Endodermal cell (in vitro differentiated cells): ENCODE results near the gene F8A1. TPM values are rescaled to one million over a fixed set of nuclear protein-coding genes. Genes with fewer than 3 reads are reported as not detected.
"Not testable (repeated sequence)": the region's sequence is repeated elsewhere in the genome, so short reads cannot be mapped to it uniquely, and the experiment has no call there.

Source experiments
- DNase-seq: peaks from one replicate; pipeline ENCODE4 v3.0.0-alpha.2; 2017
- H3K27ac ChIP-seq: 2 replicates; pipeline ENCODE4 v1.5.1; 2013; ENCODE audit warnings: mild to moderate bottlenecking, low read depth, low read length, moderate library complexity
- H3K27me3 ChIP-seq: 2 replicates; pipeline ENCODE4 v1.6.1; 2013; ENCODE audit warnings: mild to moderate bottlenecking, low read length, moderate library complexity; ENCODE audit not compliant: insufficient read depth, control insufficient read depth, poor library complexity, severe bottlenecking
- H3K36me3 ChIP-seq: 2 replicates; pipeline ENCODE4 v1.7.0; 2013; ENCODE audit warnings: mild to moderate bottlenecking, low read length, moderate library complexity; ENCODE audit not compliant: control insufficient read depth, insufficient read depth
- H3K4me1 ChIP-seq: one replicate; pipeline ENCODE4 v1.7.0; 2013; ENCODE audit warnings: low read length; ENCODE audit not compliant: control insufficient read depth, insufficient read depth
- H3K4me3 ChIP-seq: 2 replicates; pipeline ENCODE4 v1.5.1; 2013; ENCODE audit warnings: mild to moderate bottlenecking, low read length, moderate library complexity
- H3K9ac ChIP-seq: 2 replicates; pipeline ENCODE4 v1.6.1; 2013; ENCODE audit warnings: mild to moderate bottlenecking, low read length, moderate library complexity; ENCODE audit not compliant: poor library complexity, severe bottlenecking; ENCODE audit errors: extremely low read depth
- H3K9me3 ChIP-seq: 2 replicates; pipeline ENCODE4 v1.6.1; 2013; ENCODE audit warnings: mild to moderate bottlenecking, low read length, moderate library complexity; ENCODE audit not compliant: control insufficient read depth
- H3K27ac Mint-ChIP-seq: 2 replicates; pipeline ENCODE4 v1.8.0; 2020; ENCODE audit warnings: mixed read lengths
- H3K27me3 Mint-ChIP-seq: 2 replicates; pipeline ENCODE4 v1.8.0; 2021; ENCODE audit warnings: mild to moderate bottlenecking, mixed read lengths; ENCODE audit not compliant: insufficient read depth
- H3K36me3 Mint-ChIP-seq: 2 replicates; pipeline ENCODE4 v1.8.0; 2020; ENCODE audit warnings: low read depth, mixed read lengths
- H3K4me1 Mint-ChIP-seq: 2 replicates; pipeline ENCODE4 v1.8.0; 2020; ENCODE audit warnings: mixed read lengths
- H3K4me3 Mint-ChIP-seq: 2 replicates; pipeline ENCODE4 v1.8.0; 2020; ENCODE audit warnings: mild to moderate bottlenecking, moderate library complexity, mixed read lengths
- H3K9me3 Mint-ChIP-seq: 2 replicates; pipeline ENCODE4 v1.8.0; 2020; ENCODE audit warnings: mild to moderate bottlenecking, mixed read lengths
- WGBS, 2 experiments: methylation state at CpG; one replicate each; pipeline versions ENCODE4 v1.1.5 to v1.1.7; 2013; ENCODE audit warnings: missing lambda C conversion rate in 2 of 2, mixed read lengths in 1 of 2; ENCODE audit not compliant: insufficient coverage in 1 of 2, insufficient read length in 1 of 2; 5-methylcytosine and 5-hydroxymethylcytosine counted together
- total RNA-seq, 2 donors: library from RNA; stranded (reverse); fragmentation: NEBNext Ultra II Directional in 1 of 2; extraction: Animal tissue kit (Norgen Biotek cat#: 25700) in 1 of 2; gene quantifications; 2 replicates in 1 of 2; 3 replicates in 1 of 2; pipeline ENCODE4 v1.2.1, GENCODE V29; 2021
- TF ChIP-seq, protein P1 (sequence below): fragments of 200-600 bp; sonication (generic); conservative IDR thresholded peaks from 2 replicates; pipeline ENCODE4 v1.5.0; 2021; ENCODE audit warnings: antibody characterized with exemption, mild to moderate bottlenecking

The F8A1 gene
- total RNA-seq, 2 donors from 2014 or later, result 23.2 to 27.7 TPM

DNA sequence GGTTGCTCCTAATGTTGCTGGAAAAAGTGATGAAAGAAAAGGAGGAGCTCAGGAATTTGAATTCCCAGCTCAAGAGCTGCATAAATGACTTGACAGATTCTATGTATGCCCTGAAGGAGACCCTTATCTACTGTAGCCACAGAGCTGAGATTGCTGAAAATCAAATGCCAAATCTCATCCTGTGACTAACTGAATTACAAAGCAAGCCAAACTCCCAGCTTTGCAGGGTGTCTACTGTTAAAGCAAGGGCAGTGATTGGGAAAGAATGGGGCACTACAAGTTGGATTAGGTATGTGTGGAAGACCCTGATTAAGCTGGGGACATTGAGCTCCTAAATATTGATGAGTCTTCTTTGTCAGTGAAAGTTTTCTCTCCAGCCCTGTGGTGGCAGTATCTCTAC lies 30.9 kb upstream of the F8A1 start:
- peaks cover 77% of the 10 kb centered on the region for H3K9me3 Mint-ChIP-seq
- no peak overlapping the region for H3K27ac Mint-ChIP-seq
- H3K36me3 Mint-ChIP-seq, result no peaks in the 10 kb centered on the region
- Histone ChIP-seq H3K36me3 (no peaks in the 10 kb centered on the region), H3K9ac (no peak overlapping the region), H3K4me3 (no peak overlapping the region), H3K4me1 (no peaks in the 10 kb centered on the region), H3K27ac (no peak overlapping the region), H3K9me3 (no peaks in the 10 kb centered on the region), H3K27me3 (no peaks in the 10 kb centered on the region)
- H3K4me3 Mint-ChIP-seq, result no peak overlapping the region
- H3K27me3 Mint-ChIP-seq, result peaks cover 10% of the 10 kb centered on the region
- TF ChIP-seq, protein P1, sequence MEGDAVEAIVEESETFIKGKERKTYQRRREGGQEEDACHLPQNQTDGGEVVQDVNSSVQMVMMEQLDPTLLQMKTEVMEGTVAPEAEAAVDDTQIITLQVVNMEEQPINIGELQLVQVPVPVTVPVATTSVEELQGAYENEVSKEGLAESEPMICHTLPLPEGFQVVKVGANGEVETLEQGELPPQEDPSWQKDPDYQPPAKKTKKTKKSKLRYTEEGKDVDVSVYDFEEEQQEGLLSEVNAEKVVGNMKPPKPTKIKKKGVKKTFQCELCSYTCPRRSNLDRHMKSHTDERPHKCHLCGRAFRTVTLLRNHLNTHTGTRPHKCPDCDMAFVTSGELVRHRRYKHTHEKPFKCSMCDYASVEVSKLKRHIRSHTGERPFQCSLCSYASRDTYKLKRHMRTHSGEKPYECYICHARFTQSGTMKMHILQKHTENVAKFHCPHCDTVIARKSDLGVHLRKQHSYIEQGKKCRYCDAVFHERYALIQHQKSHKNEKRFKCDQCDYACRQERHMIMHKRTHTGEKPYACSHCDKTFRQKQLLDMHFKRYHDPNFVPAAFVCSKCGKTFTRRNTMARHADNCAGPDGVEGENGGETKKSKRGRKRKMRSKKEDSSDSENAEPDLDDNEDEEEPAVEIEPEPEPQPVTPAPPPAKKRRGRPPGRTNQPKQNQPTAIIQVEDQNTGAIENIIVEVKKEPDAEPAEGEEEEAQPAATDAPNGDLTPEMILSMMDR, result no peak
- peaks cover 2% of the 10 kb centered on the region for H3K4me1 Mint-ChIP-seq
- DNase-seq, result peak; percentile 48

DNA sequence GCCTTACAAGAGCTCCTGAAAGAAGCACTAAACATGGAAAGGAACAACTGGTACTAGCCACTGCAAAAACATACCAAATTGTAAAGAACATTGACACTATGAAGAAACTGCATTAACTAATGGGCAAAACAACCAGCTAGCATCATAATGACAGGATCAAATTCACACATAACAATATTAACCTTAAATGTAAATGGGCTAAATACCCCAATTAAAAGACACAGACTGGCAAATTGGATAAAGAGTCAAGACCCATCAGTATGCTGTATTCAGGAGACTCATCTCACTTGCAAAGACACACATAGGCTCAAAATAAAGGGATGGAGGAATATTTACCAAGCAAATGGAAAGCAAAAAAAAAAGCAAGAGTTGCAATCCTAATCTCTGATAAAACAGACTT lies 17.6 kb upstream of the F8A1 start:
- not testable (repeated sequence) for H3K9me3 ChIP-seq, H3K27me3 Mint-ChIP-seq, H3K9ac ChIP-seq, H3K4me3 ChIP-seq, H3K27ac Mint-ChIP-seq, H3K36me3 Mint-ChIP-seq, DNase-seq, H3K27me3 ChIP-seq, H3K27ac ChIP-seq, H3K4me1 Mint-ChIP-seq, H3K4me1 ChIP-seq, H3K36me3 ChIP-seq, H3K4me3 Mint-ChIP-seq
- peaks cover 84% of the 10 kb centered on the region for H3K9me3 Mint-ChIP-seq

DNA sequence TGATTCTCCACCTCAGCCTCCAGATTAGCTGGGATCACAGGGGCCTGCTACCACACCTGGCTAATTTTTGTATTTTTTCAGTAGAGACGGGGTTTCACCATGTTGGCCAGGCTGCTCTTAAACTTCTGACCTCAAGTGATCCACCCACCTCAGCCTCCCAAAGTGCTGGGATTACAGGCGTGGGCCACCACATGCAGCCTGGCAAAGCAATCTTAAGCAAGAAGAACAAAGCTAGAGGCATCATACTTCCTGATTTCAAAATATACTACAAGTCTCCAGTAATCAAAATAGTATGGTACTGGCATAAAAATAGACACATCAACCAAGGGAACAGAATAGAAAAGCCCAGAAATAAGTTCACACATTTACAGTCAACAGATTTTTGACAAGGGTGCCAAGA lies 12.8 kb upstream of the F8A1 start:
- no peaks in the 10 kb centered on the region for H3K9me3 ChIP-seq
- no peak overlapping the region for H3K27ac ChIP-seq
- no peak overlapping the region for H3K4me3 Mint-ChIP-seq
- H3K27ac Mint-ChIP-seq, result no peak overlapping the region
- H3K9me3 Mint-ChIP-seq, result peaks cover 76% of the 10 kb centered on the region
- no peaks in the 10 kb centered on the region for H3K4me1 ChIP-seq
- no peak for DNase-seq
- TF ChIP-seq, protein P1, result no peak
- peaks cover 3% of the 10 kb centered on the region for H3K27me3 Mint-ChIP-seq
- no peaks in the 10 kb centered on the region for H3K4me1 Mint-ChIP-seq
- H3K9ac ChIP-seq, result no peak overlapping the region
- H3K36me3 ChIP-seq, result no peaks in the 10 kb centered on the region
- no peak overlapping the region for H3K4me3 ChIP-seq
- H3K27me3 ChIP-seq, result no peaks in the 10 kb centered on the region
- H3K36me3 Mint-ChIP-seq, result peaks cover 2% of the 10 kb centered on the region
- WGBS, 2 experiments, result 81% methylated on average over 2 of the region's 2 CpGs; no CpG with 5 or more reads in 1 of the 2 experiments

DNA sequence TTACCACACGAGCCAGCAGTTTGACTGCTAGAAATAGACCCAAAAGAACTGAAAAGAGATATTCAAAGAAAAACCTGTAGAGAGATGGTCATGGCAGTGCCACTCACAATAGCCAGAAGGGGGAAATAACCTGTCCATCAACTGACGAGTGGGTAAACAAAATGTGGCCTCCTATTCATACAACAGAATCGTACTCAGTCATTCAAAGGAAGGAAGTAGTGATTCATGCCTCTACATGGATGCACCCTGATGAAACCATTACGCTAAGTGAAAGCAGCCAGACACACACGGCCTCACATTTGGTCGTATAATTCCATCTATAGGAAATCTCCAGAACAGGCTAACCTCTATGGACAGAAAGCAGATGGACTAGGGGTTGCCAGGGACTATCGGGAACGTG lies 2.1 kb upstream of the F8A1 start:
- not testable (repeated sequence) for H3K4me1 Mint-ChIP-seq
- peaks cover 16% of the 10 kb centered on the region for H3K9me3 Mint-ChIP-seq

DNA sequence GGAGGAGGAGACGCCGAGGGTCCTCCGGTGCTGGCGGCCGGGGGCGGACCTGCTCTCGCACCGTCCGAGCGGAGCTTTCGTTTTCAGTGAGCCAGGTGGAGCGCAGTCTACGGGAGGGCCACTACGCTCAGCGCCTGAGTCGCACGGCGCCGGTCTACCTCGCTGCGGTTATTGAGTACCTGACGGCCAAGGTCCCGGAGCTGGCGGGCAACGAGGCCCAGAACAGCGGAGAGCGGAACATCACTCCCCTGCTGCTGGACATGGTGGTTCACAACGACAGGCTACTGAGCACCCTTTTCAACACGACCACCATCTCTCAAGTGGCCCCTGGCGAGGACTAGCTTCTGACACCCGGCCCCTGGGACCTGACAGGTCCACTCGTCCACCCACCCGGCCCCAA lies 1.1 kb upstream of the F8A1 start:
- not testable (repeated sequence) for H3K4me1 Mint-ChIP-seq, DNase-seq, H3K27ac Mint-ChIP-seq, H3K9me3 Mint-ChIP-seq, H3K27me3 Mint-ChIP-seq, H3K36me3 Mint-ChIP-seq, H3K36me3 ChIP-seq, H3K9me3 ChIP-seq, H3K9ac ChIP-seq, H3K27me3 ChIP-seq, H3K4me3 Mint-ChIP-seq, H3K27ac ChIP-seq, H3K4me3 ChIP-seq, H3K4me1 ChIP-seq
- WGBS, 2 experiments, result no CpG with 5 or more reads among the region's 33 CpGs

More for the DNA sequence above, 2.1 kb upstream of the F8A1 start:
- not testable (repeated sequence) for H3K27ac ChIP-seq, H3K4me3 ChIP-seq, H3K27ac Mint-ChIP-seq, H3K9me3 ChIP-seq, H3K36me3 ChIP-seq, DNase-seq, H3K4me3 Mint-ChIP-seq, H3K4me1 ChIP-seq, H3K36me3 Mint-ChIP-seq, H3K27me3 Mint-ChIP-seq, H3K9ac ChIP-seq, H3K27me3 ChIP-seq
- WGBS, 2 experiments, result no CpG with 5 or more reads among the region's 8 CpGs

DNA sequence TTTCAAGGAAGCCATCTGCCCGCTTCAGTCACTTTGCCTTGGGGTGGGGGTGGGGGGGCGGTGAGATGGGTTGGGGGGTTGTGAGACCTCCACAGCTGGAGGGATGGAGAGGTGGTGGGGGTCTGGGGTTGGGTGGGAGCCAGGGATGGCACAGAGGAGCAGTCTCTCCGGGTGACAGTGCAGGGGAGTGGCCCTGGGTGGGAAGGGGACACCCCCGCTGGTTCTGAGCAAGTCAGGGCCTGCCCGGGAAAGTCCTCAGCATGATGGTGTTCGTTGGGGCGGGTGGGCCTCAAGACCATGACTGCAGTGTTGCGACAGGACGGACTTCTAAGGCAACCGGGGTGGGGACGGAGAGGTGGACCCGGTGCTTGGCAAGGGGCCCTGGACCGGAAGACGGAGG lies 606 bp upstream of the F8A1 start:
- H3K27ac ChIP-seq, H3K9me3 Mint-ChIP-seq, H3K9me3 ChIP-seq, H3K9ac ChIP-seq, H3K4me1 Mint-ChIP-seq, H3K4me3 Mint-ChIP-seq, H3K4me3 ChIP-seq, H3K27me3 Mint-ChIP-seq, H3K36me3 ChIP-seq, H3K4me1 ChIP-seq, DNase-seq, H3K27me3 ChIP-seq, H3K27ac Mint-ChIP-seq, H3K36me3 Mint-ChIP-seq: not testable (repeated sequence)
- no CpG with 5 or more reads among the region's 14 CpGs for WGBS, 2 experiments
